Fibroblast of the conjunctiva (primary cell): ENCODE measurements around the gene RBBP6.
A peak's percentile ranks its signal among the peaks of the same experiment; 100 is the strongest.
"Not testable (repeated sequence)": the region's sequence is repeated elsewhere in the genome, so short reads cannot be mapped to it uniquely, and the experiment has no call there.

ENCODE experiments used
- DNase-seq: peaks from one replicate; pipeline ENCODE4 v3.0.0-alpha.2; 2010; ENCODE audit warnings: low read depth

The RBBP6 gene

GRCh38 chr16:24539295-24539849 lies at the start of gene RBBP6:
Gene RBBP6, plus strand, starts transcription at chr16:24539566. Its CDS starts 1,061 bp downstream, at chr16:24540627.
- DNase-seq = peak; percentile 95

DNA sequence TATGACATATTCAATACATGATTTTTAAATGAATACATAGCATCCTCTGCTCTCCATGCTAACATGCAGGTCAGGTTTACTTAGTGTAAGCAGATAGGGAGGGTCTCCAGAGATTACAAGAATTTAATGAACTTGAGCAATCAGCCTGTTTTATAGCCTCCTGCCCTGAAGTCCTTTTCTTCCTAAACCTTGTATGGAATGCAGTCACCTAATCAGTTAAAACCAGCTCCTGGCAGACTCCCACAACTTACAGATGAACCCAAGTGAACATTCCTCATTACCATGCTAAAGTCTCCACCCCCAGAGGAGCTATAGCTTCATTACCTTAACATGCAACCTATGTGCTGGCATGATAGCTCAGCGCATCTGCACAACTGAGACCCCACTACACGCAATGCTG lies 48.5 kb upstream of the RBBP6 start:
- no peak for DNase-seq

DNA sequence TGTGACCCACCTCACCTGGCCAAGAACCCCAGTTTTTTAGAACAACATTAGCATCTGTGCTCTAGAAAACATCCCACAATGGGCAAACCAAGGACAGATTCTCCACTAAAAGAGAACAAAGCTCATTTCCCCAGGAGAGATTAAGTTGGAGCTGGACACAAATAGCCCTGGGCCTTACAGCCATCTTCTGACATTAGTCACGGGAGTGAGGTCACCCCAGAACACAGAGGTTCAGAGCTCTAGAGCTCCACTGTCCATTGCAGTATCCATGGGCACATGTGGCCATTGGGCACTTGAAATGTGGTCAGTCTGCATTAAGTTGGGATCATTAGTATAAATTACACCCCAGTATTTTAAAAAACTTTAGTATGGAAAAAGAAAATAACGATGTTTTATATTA lies 47.6 kb upstream of the RBBP6 start:
- no peak for DNase-seq

GRCh38 chr16:24493821-24494220 lies 45.5 kb upstream of the RBBP6 start:
- no peak for DNase-seq

DNA sequence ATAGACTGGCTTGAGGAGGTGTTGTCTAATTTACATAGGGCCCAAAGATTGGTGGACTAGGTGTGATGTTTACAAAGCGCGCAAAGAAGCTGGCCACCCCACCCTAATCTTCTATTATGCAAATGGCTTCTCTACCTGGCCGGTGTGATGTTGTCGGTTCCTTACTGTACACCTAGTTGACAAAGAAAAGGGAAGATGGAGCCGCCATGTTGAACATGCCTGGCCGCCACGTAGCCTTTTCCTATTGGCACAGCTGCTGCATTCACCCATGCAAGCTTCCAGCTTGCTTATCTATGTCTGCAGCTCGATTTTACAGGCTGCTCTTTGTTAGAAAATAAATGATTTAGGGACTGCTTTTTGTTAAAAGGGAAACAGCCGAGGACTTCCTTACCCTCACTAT lies 44.2 kb upstream of the RBBP6 start:
- DNase-seq = not testable (repeated sequence)

DNA sequence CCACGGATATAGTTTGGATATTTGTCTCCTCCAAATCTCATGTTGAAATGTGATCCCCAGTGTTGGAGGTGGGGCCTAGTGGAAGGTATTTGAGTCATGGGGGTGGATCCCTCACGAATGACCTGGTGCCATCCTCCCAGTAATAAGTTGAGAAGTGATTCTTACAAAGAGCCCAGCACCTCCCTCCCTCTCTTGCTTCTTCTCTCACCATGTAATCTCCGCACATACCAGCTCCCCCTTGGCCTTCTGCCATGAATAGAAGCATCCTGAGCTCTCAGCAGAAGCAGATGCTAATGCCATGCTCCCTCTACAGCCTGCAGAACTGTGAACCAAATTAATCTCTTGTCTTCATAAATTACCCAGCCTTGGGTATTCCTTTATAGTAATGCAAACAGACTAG lies 41.9 kb upstream of the RBBP6 start:
- DNase-seq = no peak

- no peak for DNase-seq
Observed at GRCh38 chr16:24499193-24499814, 40.1 kb upstream of the RBBP6 start.

DNA sequence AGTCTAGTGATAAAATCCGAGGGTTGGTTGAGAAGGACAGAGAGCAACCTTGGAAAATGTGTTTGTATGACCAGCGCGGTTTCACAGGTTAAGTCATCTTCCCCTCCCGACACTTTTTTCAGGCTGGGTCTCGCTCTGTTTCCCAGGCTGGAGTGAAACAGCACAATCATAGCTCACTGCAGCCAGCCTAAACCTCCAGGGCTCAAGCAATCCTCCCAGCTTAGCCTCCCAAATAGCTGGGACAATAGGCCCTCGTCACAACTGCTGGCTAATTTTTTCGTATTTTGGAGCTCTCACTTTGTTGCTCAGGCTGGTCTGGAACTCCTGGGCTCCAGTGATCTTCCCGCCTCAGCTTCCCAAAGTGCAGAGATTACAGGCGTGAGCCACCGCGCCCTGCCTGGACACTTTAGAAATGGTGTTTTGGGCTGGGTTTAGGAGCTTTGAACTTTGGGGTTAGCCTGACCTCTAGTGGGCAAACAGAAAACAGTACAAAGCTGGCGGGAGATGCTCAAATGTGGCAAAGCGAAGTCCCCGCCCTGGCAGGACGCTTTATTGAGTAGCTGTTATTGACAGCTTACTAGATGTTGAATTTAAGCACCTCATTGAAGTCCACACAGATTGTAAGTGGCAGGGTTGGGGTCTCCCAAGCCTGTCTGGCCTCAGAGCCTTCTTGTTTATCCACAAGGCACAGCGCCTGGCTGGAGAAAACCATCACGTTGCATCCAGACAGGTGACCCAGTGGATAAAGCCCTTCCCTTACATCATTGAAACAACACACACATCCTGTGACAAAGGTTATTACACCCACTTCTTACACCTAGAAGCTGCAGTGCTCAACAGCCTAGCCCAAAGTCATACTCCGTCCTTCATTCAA lies 34.7 kb upstream of the RBBP6 start:
- DNase-seq = peak; percentile 43

- DNase-seq = no peak
Observed at GRCh38 chr16:24505959-24506358, 33.4 kb upstream of the RBBP6 start.

DNA sequence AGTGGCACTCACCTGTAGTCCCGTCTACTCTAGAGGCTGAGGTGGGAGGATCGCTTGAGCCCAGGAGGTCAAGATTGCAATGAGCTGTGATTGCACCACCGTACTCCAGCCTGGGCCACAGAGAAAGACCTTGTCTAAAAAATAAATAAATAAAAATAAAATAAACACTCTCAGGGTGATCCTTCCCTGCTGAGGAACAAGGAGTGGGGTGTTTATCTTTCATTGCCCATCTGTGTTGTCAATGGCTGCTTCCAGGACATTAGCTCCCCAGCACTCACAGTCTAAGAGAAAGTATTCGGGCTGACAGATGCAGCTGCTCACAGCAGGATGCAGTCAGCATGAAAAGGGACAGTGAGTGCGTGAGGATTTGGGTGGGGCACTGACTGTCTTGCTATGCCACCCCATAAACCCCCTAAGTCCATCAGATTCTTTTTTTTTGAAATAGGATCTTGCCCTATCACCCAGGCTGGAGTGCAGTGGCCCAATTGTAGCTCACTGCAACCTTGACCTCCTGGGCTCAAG lies 31.3 kb upstream of the RBBP6 start:
- DNase-seq = no peak

GRCh38 chr16:24508614-24509013 lies 30.8 kb upstream of the RBBP6 start:
- peak; percentile 28 for DNase-seq

GRCh38 chr16:24509536-24509935 lies 29.8 kb upstream of the RBBP6 start:
- no peak for DNase-seq

GRCh38 chr16:24511174-24511573 lies 28.2 kb upstream of the RBBP6 start:
- no peak for DNase-seq

DNA sequence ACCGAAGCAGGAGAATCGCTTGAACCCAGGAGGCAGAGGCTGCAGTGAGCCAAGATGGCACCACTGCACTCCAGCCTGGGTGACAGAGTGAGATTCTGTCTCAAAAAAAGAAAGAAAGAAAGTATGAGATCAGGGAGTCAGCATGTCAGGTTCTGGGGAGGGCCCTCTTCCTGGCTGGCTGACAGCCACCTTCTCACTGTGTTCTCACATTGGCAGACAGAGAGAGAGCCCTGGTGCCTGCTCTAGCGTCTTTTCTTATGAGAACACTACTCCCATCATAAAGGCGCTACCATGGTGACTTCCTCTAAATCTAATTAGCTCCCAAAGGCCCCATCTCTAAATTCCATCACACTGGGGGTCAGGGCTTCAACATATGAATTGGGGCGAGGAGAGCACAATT lies 27.6 kb upstream of the RBBP6 start:
- DNase-seq = no peak

DNA sequence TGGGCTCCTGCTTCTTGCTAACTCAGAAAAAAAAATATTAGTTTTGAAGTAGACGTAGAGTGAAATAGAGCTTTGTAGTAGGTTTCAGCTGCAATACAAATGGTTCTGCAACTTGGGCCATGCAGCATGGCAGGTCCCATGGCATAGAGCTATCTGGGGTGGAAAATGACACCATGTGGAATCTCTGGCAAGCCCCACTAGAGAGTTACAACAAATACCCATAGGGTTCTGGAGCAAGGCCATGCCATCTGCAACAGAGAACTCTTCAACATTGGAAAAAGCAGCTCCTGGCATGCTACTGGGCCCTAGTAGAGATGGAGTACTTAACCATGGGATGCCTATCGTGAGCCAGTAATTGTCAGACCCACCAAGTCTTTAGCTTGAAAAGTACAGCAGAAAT lies 25.3 kb upstream of the RBBP6 start:
- DNase-seq = no peak

DNA sequence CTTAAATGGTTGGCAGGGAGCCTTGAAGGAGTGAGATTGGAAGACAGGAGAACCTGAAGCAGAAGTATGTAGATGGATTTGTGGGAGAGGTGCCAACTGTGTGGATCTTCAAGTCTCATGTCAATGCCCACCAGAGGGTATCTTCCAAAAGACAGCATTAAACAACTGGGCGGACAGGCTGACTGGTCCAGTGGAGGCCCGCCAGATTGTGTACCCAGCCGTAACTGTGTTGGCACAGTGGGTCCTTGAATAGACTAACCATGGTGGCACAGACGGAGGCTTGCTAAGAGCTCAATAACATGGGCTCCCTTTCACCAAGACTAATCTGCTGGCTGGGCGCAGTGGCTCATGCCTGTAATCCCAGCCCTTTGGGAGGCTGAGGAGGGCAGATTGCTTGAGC lies 24.2 kb upstream of the RBBP6 start:
- no peak for DNase-seq

DNA sequence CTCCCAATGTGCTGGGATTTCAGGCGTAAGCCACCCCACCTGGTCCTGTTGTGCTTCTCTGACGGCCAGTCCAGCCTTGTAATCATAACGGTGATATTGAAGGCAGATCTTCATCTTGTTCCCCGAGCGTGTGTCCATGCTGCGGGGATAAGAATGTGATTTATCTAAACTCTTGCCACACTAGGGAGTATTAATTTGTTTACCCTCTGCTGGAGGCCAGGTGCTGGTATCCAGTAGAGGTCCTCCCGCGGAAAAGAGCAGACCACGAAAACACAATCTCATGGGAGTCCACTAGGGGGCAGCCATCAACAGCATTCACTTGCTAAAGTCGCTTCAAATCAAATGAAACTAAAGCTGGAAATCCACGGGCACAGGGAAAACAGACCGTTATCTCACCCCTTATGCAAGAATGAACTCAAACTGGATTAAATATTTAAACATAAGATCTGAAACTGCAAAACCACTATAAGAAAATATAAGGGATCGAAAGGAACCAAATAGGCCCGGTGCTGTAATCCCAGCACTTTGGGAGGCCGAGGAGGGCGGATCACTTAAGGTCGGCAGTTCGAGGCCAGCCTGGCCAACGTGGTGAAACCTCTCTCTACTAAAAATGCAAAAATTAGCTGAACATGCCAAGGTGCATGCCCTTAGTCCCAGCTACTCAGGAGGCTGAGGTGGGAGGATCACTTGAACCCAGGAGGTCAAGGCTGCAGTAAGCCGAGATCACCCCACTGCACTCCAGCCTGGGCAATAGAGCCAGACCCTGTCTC lies 22.3 kb upstream of the RBBP6 start:
- DNase-seq = peak; percentile 75

DNA sequence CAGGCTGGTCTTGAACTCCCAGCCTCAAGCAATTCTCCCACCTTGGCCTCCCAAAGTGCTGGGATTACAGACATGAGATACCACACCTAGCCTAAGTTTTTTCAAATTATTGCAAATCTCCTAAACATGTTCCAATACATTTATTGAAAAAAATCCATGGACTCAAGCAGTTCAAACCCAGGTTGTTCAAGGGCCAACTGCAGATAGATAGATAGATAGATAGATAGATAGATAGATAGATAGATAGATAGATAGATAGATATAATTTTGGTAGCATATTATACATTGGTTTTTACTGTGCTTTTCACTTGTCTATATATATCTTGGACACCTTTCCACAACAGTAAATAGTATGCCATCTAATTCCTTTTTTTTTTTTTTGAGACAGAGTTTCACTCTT lies 20.9 kb upstream of the RBBP6 start:
- DNase-seq = no peak

GRCh38 chr16:24520983-24521382 lies 18.4 kb upstream of the RBBP6 start:
- DNase-seq = no peak

DNA sequence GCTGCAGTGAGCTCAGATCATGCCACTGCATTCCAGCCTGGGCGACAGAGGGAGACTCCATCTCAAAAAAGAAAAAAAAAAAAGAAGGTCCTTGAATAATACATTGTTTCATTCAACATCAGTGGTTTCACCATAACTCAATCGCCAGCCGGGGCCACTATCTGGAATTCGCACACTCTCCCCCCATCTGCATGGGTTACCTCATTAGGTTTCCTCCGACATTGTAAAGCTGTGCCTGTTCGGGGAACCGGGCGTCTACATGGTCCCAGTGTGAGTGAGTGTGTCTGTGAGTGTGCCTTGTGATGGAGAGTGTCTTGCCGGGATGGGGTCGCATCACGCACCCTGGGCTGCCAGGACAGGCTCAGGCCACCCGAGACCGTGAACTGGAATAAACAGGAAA lies 16.6 kb upstream of the RBBP6 start:
- DNase-seq = no peak

DNA sequence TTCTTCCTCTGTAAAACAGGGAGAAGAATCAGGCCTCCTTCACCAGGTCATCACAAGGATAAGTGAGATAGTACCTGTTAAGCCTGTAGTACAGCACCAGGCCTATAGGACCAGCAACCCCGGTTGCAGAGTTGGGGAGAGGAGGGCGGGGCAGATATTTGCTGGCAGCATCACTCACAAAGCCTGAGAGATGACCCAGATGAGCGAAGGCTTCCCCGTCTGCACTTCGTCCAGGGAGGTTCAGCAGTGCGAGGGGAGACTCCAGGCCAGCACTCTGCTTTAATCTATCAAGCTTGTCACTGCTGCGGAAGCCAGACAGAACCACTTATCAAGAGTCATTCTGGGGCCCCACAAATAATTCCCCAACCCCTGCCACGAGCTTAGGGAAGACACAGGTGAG lies 15.8 kb upstream of the RBBP6 start:
- DNase-seq = no peak
